ENCODE results near the gene GUCY2D. TPM values are rescaled to one million over a fixed set of nuclear protein-coding genes. Genes with fewer than 3 reads are reported as not detected.

Gene GUCY2D
- total and polyA plus RNA-seq, 2 experiments from 2014 or later = 0.07 to 0.08 TPM

GRCh38 chr17:8032442-8032841 is 30.0 kb downstream of the GUCY2D start (continued):
- no peak for TF ChIP-seq REST (IDR thresholded peaks at IDR 0.05; ENCODE audit: unreplicated experiment)

DNA sequence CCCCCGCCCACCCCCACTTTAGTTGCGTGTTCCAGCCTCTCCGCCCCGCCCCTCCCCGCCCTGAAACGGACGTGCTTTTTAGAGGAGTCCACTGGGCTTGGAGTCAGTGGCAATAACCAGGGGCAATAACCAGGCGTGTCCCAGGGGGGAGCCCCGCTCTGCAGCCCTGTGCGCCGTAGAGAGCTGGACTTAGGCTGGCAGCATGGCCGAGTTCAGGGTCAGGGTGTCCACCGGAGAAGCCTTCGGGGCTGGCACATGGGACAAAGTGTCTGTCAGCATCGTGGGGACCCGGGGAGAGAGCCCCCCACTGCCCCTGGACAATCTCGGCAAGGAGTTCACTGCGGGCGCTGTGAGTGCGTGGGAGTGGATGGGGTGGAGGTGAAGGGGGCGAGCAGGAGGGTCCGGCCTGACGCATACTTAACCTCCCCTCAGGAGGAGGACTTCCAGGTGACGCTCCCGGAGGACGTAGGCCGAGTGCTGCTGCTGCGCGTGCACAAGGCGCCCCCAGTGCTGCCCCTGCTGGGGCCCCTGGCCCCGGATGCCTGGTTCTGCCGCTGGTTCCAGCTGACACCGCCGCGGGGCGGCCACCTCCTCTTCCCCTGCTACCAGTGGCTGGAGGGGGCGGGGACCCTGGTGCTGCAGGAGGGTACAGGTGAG is 36.7 kb downstream of the GUCY2D start, which contains the start of gene ALOX15B:
Gene ALOX15B (plus strand): TSS at position 106 of the 657 bp plus-strand sequence. CDS start 97 bp downstream, at position 203.
- Histone ChIP-seq H3K36me3 (ENCODE audit: insufficient read depth) (no peaks in the 10 kb centered on the region), H3F3A (replicated peaks; ENCODE audit: low read depth) (0 out of 2 replicates have a peak, but pooled peaks cover 3% of the 10 kb centered on the region), H3K27ac (ENCODE audit: low read depth) (no peak within 1 kb of the TSS), H4K20me1 (replicated peaks; ENCODE audit: insufficient read depth) (no peaks in the 10 kb centered on the region), H3K9me2 (ENCODE audit: insufficient read depth) (no peaks in the 10 kb centered on the region), H2AFZ (peak within 1 kb of the TSS; percentile 95), H3K79me2 (replicated peaks; ENCODE audit: insufficient read depth) (no peaks in the 10 kb centered on the region), H3K4me3 (peak within 1 kb of the TSS; percentile 66), H3K4me1 (ENCODE audit: insufficient read depth) (no peaks in the 10 kb centered on the region; the same call in 1 of the 2 replicates), H3K4me2 (peak within 1 kb of the TSS; percentile 88), H3K27me3 (ENCODE audit: insufficient read depth) (peaks cover 32% of the 10 kb centered on the region)
- Mint-ChIP-seq H3K36me3 (ENCODE audit: low read depth) (no peaks in the 10 kb centered on the region), H3K9me3 (no peaks in the 10 kb centered on the region; the same call in 2 of the 3 replicates), H3K27ac (no peak within 1 kb of the TSS), H3K4me1 (peaks cover 7% of the 10 kb centered on the region), H3K4me3 (peak within 1 kb of the TSS; percentile 57; the same call in 2 of the 3 replicates), H3K27me3 (ENCODE audit: insufficient read depth, low read depth, poor library complexity) (peaks cover 8% of the 10 kb centered on the region)
- TF ChIP-seq STAT1 (IDR thresholded peaks at IDR 0.05; ENCODE audit: unreplicated experiment) = no peak
- TF ChIP-seq, protein P1, sequence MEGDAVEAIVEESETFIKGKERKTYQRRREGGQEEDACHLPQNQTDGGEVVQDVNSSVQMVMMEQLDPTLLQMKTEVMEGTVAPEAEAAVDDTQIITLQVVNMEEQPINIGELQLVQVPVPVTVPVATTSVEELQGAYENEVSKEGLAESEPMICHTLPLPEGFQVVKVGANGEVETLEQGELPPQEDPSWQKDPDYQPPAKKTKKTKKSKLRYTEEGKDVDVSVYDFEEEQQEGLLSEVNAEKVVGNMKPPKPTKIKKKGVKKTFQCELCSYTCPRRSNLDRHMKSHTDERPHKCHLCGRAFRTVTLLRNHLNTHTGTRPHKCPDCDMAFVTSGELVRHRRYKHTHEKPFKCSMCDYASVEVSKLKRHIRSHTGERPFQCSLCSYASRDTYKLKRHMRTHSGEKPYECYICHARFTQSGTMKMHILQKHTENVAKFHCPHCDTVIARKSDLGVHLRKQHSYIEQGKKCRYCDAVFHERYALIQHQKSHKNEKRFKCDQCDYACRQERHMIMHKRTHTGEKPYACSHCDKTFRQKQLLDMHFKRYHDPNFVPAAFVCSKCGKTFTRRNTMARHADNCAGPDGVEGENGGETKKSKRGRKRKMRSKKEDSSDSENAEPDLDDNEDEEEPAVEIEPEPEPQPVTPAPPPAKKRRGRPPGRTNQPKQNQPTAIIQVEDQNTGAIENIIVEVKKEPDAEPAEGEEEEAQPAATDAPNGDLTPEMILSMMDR (conservative IDR thresholded peaks at IDR 0.05; ENCODE audit: low read depth in 2 of 2) = no peak
- no peak for TF ChIP-seq REST (IDR thresholded peaks at IDR 0.05; ENCODE audit: unreplicated experiment)
- TF ChIP-seq EZH2phosphoT487 (IDR thresholded peaks at IDR 0.05; ENCODE audit: unreplicated experiment) = no peak
- TF ChIP-seq EZH2 (IDR thresholded peaks at IDR 0.05; ENCODE audit: low read depth, unreplicated experiment) = no peak
- TF ChIP-seq ZNF114 (CRISPR knock-in tag; IDR thresholded peaks at IDR 0.05) = no peak
- peak; percentile 77 for DNase-seq (ENCODE audit: low spot score)
- peak; percentile 76 for ATAC-seq

Data from GM23338 (cell line).